Measurements from ENCODE around the gene PRICKLE2. TPM values are rescaled to one million over a fixed set of nuclear protein-coding genes. Genes with fewer than 3 reads are reported as not detected.

The PRICKLE2 gene
- total and polyA plus RNA-seq, 2 donors, result 1.0 to 1.2 TPM

- Histone ChIP-seq H3K4me3 (ENCODE audit: low read length in 2 of 2) (no peak overlapping the region), H3K4me1 (ENCODE audit: control insufficient read depth in 2 of 2, insufficient read depth in 2 of 2, low read length in 2 of 2) (no peaks in the 10 kb centered on the region), H3K27ac (ENCODE audit: low read depth in 1 of 2, low read length in 1 of 2) (no peak overlapping the region), H3K36me3 (ENCODE audit: control insufficient read depth in 2 of 2, insufficient read depth in 2 of 2, low read length in 1 of 2) (no peaks in the 10 kb centered on the region), H3K9me3 (ENCODE audit: control insufficient read depth in 2 of 2, insufficient read depth in 1 of 2, low read length in 1 of 2) (peaks cover 0 to 17% of the 10 kb centered on the region in 2 donors), H3K27me3 (ENCODE audit: control insufficient read depth in 2 of 2, insufficient read depth in 1 of 2, low read length in 1 of 2) (no peaks in the 10 kb centered on the region)
- WGBS, result 91% methylated on average over 3 of the region's 3 CpGs
- DNase-seq (ENCODE audit: low read depth in 6 of 9, low spot score in 9 of 9), result no peak
Observed at GRCh38 chr3:64240396-64240795, 15.1 kb upstream of the PRICKLE2 start.

- H3K27ac ChIP-seq (ENCODE audit: low read depth in 1 of 2, low read length in 1 of 2), result no peak overlapping the region
- H3K4me3 ChIP-seq (ENCODE audit: low read length in 2 of 2), result no peak overlapping the region
- no peak for DNase-seq (ENCODE audit: low read depth in 6 of 9, low spot score in 9 of 9)
- H3K4me1 ChIP-seq (ENCODE audit: control insufficient read depth in 2 of 2, insufficient read depth in 2 of 2, low read length in 2 of 2), result no peaks in the 10 kb centered on the region
- 93% methylated on average over 5 of the region's 5 CpGs for WGBS
- H3K9me3 ChIP-seq (ENCODE audit: control insufficient read depth in 2 of 2, insufficient read depth in 1 of 2, low read length in 1 of 2), result peaks cover 0 to 18% of the 10 kb centered on the region in 2 donors
- no peaks in the 10 kb centered on the region for H3K36me3 ChIP-seq (ENCODE audit: control insufficient read depth in 2 of 2, insufficient read depth in 2 of 2, low read length in 1 of 2)
- no peaks in the 10 kb centered on the region for H3K27me3 ChIP-seq (ENCODE audit: control insufficient read depth in 2 of 2, insufficient read depth in 1 of 2, low read length in 1 of 2)
Observed at GRCh38 chr3:64239841-64240240, 14.6 kb upstream of the PRICKLE2 start.

- H3K36me3 ChIP-seq (ENCODE audit: control insufficient read depth in 2 of 2, insufficient read depth in 2 of 2, low read length in 1 of 2), result no peaks in the 10 kb centered on the region
- H3K27me3 ChIP-seq (ENCODE audit: control insufficient read depth in 2 of 2, insufficient read depth in 1 of 2, low read length in 1 of 2), result no peaks in the 10 kb centered on the region
- H3K4me1 ChIP-seq (ENCODE audit: control insufficient read depth in 2 of 2, insufficient read depth in 2 of 2, low read length in 2 of 2), result no peaks in the 10 kb centered on the region
- no peak for DNase-seq (ENCODE audit: low read depth in 6 of 9, low spot score in 9 of 9)
- H3K9me3 ChIP-seq (ENCODE audit: control insufficient read depth in 2 of 2, insufficient read depth in 1 of 2, low read length in 1 of 2), result peaks cover 0 to 18% of the 10 kb centered on the region in 2 donors
- no peak overlapping the region for H3K27ac ChIP-seq (ENCODE audit: low read depth in 1 of 2, low read length in 1 of 2)
- no peak overlapping the region for H3K4me3 ChIP-seq (ENCODE audit: low read length in 2 of 2)
- 82% methylated on average over 12 of the region's 12 CpGs for WGBS
Observed at GRCh38 chr3:64238971-64239667, 13.9 kb upstream of the PRICKLE2 start.

- WGBS, result 95% methylated on average over 7 of the region's 7 CpGs
- Histone ChIP-seq H3K27me3 (ENCODE audit: control insufficient read depth in 2 of 2, insufficient read depth in 1 of 2, low read length in 1 of 2) (no peaks in the 10 kb centered on the region), H3K27ac (ENCODE audit: low read depth in 1 of 2, low read length in 1 of 2) (no peak overlapping the region), H3K4me3 (ENCODE audit: low read length in 2 of 2) (no peak overlapping the region), H3K9me3 (ENCODE audit: control insufficient read depth in 2 of 2, insufficient read depth in 1 of 2, low read length in 1 of 2) (peaks cover 0 to 18% of the 10 kb centered on the region in 2 donors), H3K4me1 (ENCODE audit: control insufficient read depth in 2 of 2, insufficient read depth in 2 of 2, low read length in 2 of 2) (no peaks in the 10 kb centered on the region), H3K36me3 (ENCODE audit: control insufficient read depth in 2 of 2, insufficient read depth in 2 of 2, low read length in 1 of 2) (no peaks in the 10 kb centered on the region)
- no peak for DNase-seq (ENCODE audit: low read depth in 6 of 9, low spot score in 9 of 9)
Observed at GRCh38 chr3:64237083-64237482, 11.8 kb upstream of the PRICKLE2 start.

GRCh38 chr3:64235605-64236004, 10.3 kb upstream of the PRICKLE2 start:
- no peak for DNase-seq (ENCODE audit: low read depth in 6 of 9, low spot score in 9 of 9)
- H3K9me3 ChIP-seq (ENCODE audit: control insufficient read depth in 2 of 2, insufficient read depth in 1 of 2, low read length in 1 of 2), result peaks cover 0 to 18% of the 10 kb centered on the region in 2 donors
- H3K4me1 ChIP-seq (ENCODE audit: control insufficient read depth in 2 of 2, insufficient read depth in 2 of 2, low read length in 2 of 2), result no peaks in the 10 kb centered on the region
- H3K36me3 ChIP-seq (ENCODE audit: control insufficient read depth in 2 of 2, insufficient read depth in 2 of 2, low read length in 1 of 2), result no peaks in the 10 kb centered on the region
- H3K27me3 ChIP-seq (ENCODE audit: control insufficient read depth in 2 of 2, insufficient read depth in 1 of 2, low read length in 1 of 2), result no peaks in the 10 kb centered on the region
- H3K27ac ChIP-seq (ENCODE audit: low read depth in 1 of 2, low read length in 1 of 2), result no peak overlapping the region
- 93% methylated on average over 3 of the region's 3 CpGs for WGBS
- H3K4me3 ChIP-seq (ENCODE audit: low read length in 2 of 2), result no peak overlapping the region

GRCh38 chr3:64234571-64234970, 9.3 kb upstream of the PRICKLE2 start:
- no peak overlapping the region for H3K27ac ChIP-seq (ENCODE audit: low read depth in 1 of 2, low read length in 1 of 2)
- DNase-seq (ENCODE audit: low read depth in 6 of 9, low spot score in 9 of 9), result no peak
- H3K9me3 ChIP-seq (ENCODE audit: control insufficient read depth in 2 of 2, insufficient read depth in 1 of 2, low read length in 1 of 2), result peaks cover 0 to 18% of the 10 kb centered on the region in 2 donors
- 89% methylated on average over 5 of the region's 5 CpGs for WGBS
- no peaks in the 10 kb centered on the region for H3K27me3 ChIP-seq (ENCODE audit: control insufficient read depth in 2 of 2, insufficient read depth in 1 of 2, low read length in 1 of 2)
- H3K4me3 ChIP-seq (ENCODE audit: low read length in 2 of 2), result no peak overlapping the region
- no peaks in the 10 kb centered on the region for H3K4me1 ChIP-seq (ENCODE audit: control insufficient read depth in 2 of 2, insufficient read depth in 2 of 2, low read length in 2 of 2)
- H3K36me3 ChIP-seq (ENCODE audit: control insufficient read depth in 2 of 2, insufficient read depth in 2 of 2, low read length in 1 of 2), result no peaks in the 10 kb centered on the region

GRCh38 chr3:64232821-64233220, 7.6 kb upstream of the PRICKLE2 start:
- H3K27ac ChIP-seq (ENCODE audit: low read depth in 1 of 2, low read length in 1 of 2), result no peak overlapping the region
- WGBS, result 88% methylated on average over 4 of the region's 4 CpGs
- H3K27me3 ChIP-seq (ENCODE audit: control insufficient read depth in 2 of 2, insufficient read depth in 1 of 2, low read length in 1 of 2), result no peaks in the 10 kb centered on the region
- no peak overlapping the region for H3K4me3 ChIP-seq (ENCODE audit: low read length in 2 of 2)
- no peaks in the 10 kb centered on the region for H3K4me1 ChIP-seq (ENCODE audit: control insufficient read depth in 2 of 2, insufficient read depth in 2 of 2, low read length in 2 of 2)
- no peak for DNase-seq (ENCODE audit: low read depth in 6 of 9, low spot score in 9 of 9)
- H3K9me3 ChIP-seq (ENCODE audit: control insufficient read depth in 2 of 2, insufficient read depth in 1 of 2, low read length in 1 of 2), result peaks cover 0 to 12% of the 10 kb centered on the region in 2 donors
- H3K36me3 ChIP-seq (ENCODE audit: control insufficient read depth in 2 of 2, insufficient read depth in 2 of 2, low read length in 1 of 2), result no peaks in the 10 kb centered on the region

GRCh38 chr3:64229903-64230302, 4.6 kb upstream of the PRICKLE2 start:
- DNase-seq (ENCODE audit: low read depth in 6 of 9, low spot score in 9 of 9), result no peak
- Histone ChIP-seq H3K4me1 (ENCODE audit: control insufficient read depth in 2 of 2, insufficient read depth in 2 of 2, low read length in 2 of 2) (no peaks in the 10 kb centered on the region), H3K4me3 (ENCODE audit: low read length in 2 of 2) (no peak overlapping the region), H3K9me3 (ENCODE audit: control insufficient read depth in 2 of 2, insufficient read depth in 1 of 2, low read length in 1 of 2) (no peaks in the 10 kb centered on the region), H3K27ac (ENCODE audit: low read depth in 1 of 2, low read length in 1 of 2) (no peak overlapping the region), H3K36me3 (ENCODE audit: control insufficient read depth in 2 of 2, insufficient read depth in 2 of 2, low read length in 1 of 2) (no peaks in the 10 kb centered on the region), H3K27me3 (ENCODE audit: control insufficient read depth in 2 of 2, insufficient read depth in 1 of 2, low read length in 1 of 2) (no peaks in the 10 kb centered on the region)
- WGBS, result 87% methylated on average over 1 of the region's 1 CpG

GRCh38 chr3:64228110-64228509, 2.8 kb upstream of the PRICKLE2 start:
- H3K4me1 ChIP-seq (ENCODE audit: control insufficient read depth in 2 of 2, insufficient read depth in 2 of 2, low read length in 2 of 2), result no peaks in the 10 kb centered on the region
- H3K4me3 ChIP-seq (ENCODE audit: low read length in 2 of 2), result no peak overlapping the region
- H3K27me3 ChIP-seq (ENCODE audit: control insufficient read depth in 2 of 2, insufficient read depth in 1 of 2, low read length in 1 of 2), result no peaks in the 10 kb centered on the region
- H3K36me3 ChIP-seq (ENCODE audit: control insufficient read depth in 2 of 2, insufficient read depth in 2 of 2, low read length in 1 of 2), result no peaks in the 10 kb centered on the region
- 98% methylated on average over 1 of the region's 1 CpG for WGBS
- no peak for DNase-seq (ENCODE audit: low read depth in 6 of 9, low spot score in 9 of 9)
- H3K27ac ChIP-seq (ENCODE audit: low read depth in 1 of 2, low read length in 1 of 2), result no peak overlapping the region
- H3K9me3 ChIP-seq (ENCODE audit: control insufficient read depth in 2 of 2, insufficient read depth in 1 of 2, low read length in 1 of 2), result no peaks in the 10 kb centered on the region
